ENCODE measurements around the gene POLR3K. TPM values are rescaled to one million over a fixed set of nuclear protein-coding genes. Genes with fewer than 3 reads are reported as not detected.

The POLR3K gene
- total RNA-seq, 4 donors from 2014 or later = 2.0 to 2.8 (median 2.7) TPM

- WGBS = 96% methylated on average over 17 of the region's 32 CpGs
- TF ChIP-seq POLR2AphosphoS5 (IDR thresholded peaks at IDR 0.05) (no peak), POLR2A (IDR thresholded peaks at IDR 0.05) (no peak), CTCF (IDR thresholded peaks at IDR 0.05) (no peak), EP300 (IDR thresholded peaks at IDR 0.05) (no peak)
- DNase-seq (ENCODE audit: low spot score in 2 of 2) = no peak
- peaks cover 16% of the 10 kb centered on the region for H3K4me1 ChIP-seq
- H3K36me3 ChIP-seq = peaks cover 78% of the 10 kb centered on the region
- H3K9me3 ChIP-seq = no peaks in the 10 kb centered on the region
- no peak overlapping the region for H3K27ac ChIP-seq
- H3K27me3 ChIP-seq = no peaks in the 10 kb centered on the region
- H3K4me3 ChIP-seq = no peak overlapping the region
Observed at GRCh38 chr16:61879-62281, 8.5 kb upstream of the POLR3K start.

- no peak for TF ChIP-seq EP300 (IDR thresholded peaks at IDR 0.05)
- TF ChIP-seq POLR2AphosphoS5 (IDR thresholded peaks at IDR 0.05) = no peak
- TF ChIP-seq CTCF (IDR thresholded peaks at IDR 0.05) = no peak
- no peak for TF ChIP-seq POLR2A (IDR thresholded peaks at IDR 0.05)
- Histone ChIP-seq H3K36me3 (peaks cover 84% of the 10 kb centered on the region), H3K27ac (no peak overlapping the region), H3K4me1 (peaks cover 9% of the 10 kb centered on the region), H3K27me3 (no peaks in the 10 kb centered on the region), H3K4me3 (no peak overlapping the region), H3K9me3 (no peaks in the 10 kb centered on the region)
- WGBS = 90% methylated on average over 54 of the region's 89 CpGs
- DNase-seq (ENCODE audit: low spot score in 2 of 2) = no peak
Observed at GRCh38 chr16:60929-61878, 7.8 kb upstream of the POLR3K start.

GRCh38 chr16:60166-60565, 6.8 kb upstream of the POLR3K start:
- Histone ChIP-seq H3K27me3 (no peaks in the 10 kb centered on the region), H3K27ac (no peak overlapping the region), H3K9me3 (no peaks in the 10 kb centered on the region), H3K4me3 (no peak overlapping the region), H3K4me1 (no peaks in the 10 kb centered on the region), H3K36me3 (peaks cover 92% of the 10 kb centered on the region)
- TF ChIP-seq POLR2A (IDR thresholded peaks at IDR 0.05) = no peak
- TF ChIP-seq EP300 (IDR thresholded peaks at IDR 0.05) = no peak
- no peak for TF ChIP-seq CTCF (IDR thresholded peaks at IDR 0.05)
- TF ChIP-seq POLR2AphosphoS5 (IDR thresholded peaks at IDR 0.05) = no peak
- peak in 1 of 2 donors; percentile 52 for DNase-seq (ENCODE audit: low spot score in 2 of 2)
- 62% methylated on average over 6 of the region's 11 CpGs for WGBS

GRCh38 chr16:59440-60059, 6.1 kb upstream of the POLR3K start:
- 81% methylated on average over 14 of the region's 14 CpGs for WGBS
- DNase-seq (ENCODE audit: low spot score in 2 of 2) = no peak
- Histone ChIP-seq H3K4me3 (no peak overlapping the region), H3K27ac (no peak overlapping the region), H3K36me3 (peaks cover 91% of the 10 kb centered on the region), H3K9me3 (no peaks in the 10 kb centered on the region), H3K4me1 (peaks cover 2% of the 10 kb centered on the region), H3K27me3 (no peaks in the 10 kb centered on the region)
- no peak for TF ChIP-seq CTCF (IDR thresholded peaks at IDR 0.05)
- TF ChIP-seq EP300 (IDR thresholded peaks at IDR 0.05) = no peak
- TF ChIP-seq POLR2AphosphoS5 (IDR thresholded peaks at IDR 0.05) = no peak
- no peak for TF ChIP-seq POLR2A (IDR thresholded peaks at IDR 0.05)

Measured in suprapubic skin (tissue), 4 donors.